K562 (cell line): ENCODE results near the gene TWSG1. TPM values are rescaled to one million over a fixed set of nuclear protein-coding genes. Genes with fewer than 3 reads are reported as not detected.
A peak's percentile ranks its signal among the peaks of the same experiment; 100 is the strongest.

ENCODE experiments used
- ATAC-seq: fragments of 200-7000 bp; cut with Tn5 transposase; 3 replicates; pipeline ENCODE4 v1.9.1; 2020; ENCODE audit warnings: moderate library complexity
- BruUV-seq: library from RNA; stranded (reverse); fragments of 400-500 nt; replicated peaks from 2 replicates; lab custom pipeline; 2021; lab: Mats Ljungman, UMichigan
- CTCF ChIA-PET: fragments of 300-600 bp; formaldehyde crosslinking; extraction: SDS; loops from one replicate; lab custom pipeline; 2021; ENCODE audit warnings: low intra/inter-chr PET ratio; lab: Yijun Ruan, JAX
- POLR2A ChIA-PET: fragments of 300-600, 350-650 bp; sonication (Branson Sonifier 250); formaldehyde crosslinking; extraction: SDS; loops from one replicate; lab custom pipeline; 2021; ENCODE audit warnings: antibody characterized with exemption, inconsistent platforms; lab: Yijun Ruan, JAX
- DNase-seq, 4 experiments: peaks; one replicate each; pipeline versions ENCODE4 v3.0.0 to v3.0.0-alpha.2; 2011 to 2018; ENCODE audit warnings: low spot score in 3 of 4, mixed read lengths in 3 of 4; ENCODE audit errors: extremely low read depth in 1 of 4
- FAIRE-seq: peaks from 2 replicates; lab custom pipeline; 2011; peaks lifted over from hg19 to GRCh38; lab: Jason Lieb, UNC
- H2AFZ ChIP-seq: 2 replicates; pipeline ENCODE4 v1.6.0; 2011; ENCODE audit warnings: low read depth, low read length, control low read depth, inconsistent platforms
- H3K27ac ChIP-seq: fragments of 200-600 bp; 3 replicates; pipeline ENCODE4 v1.8.0; 2011; ENCODE audit warnings: low read depth, mild to moderate bottlenecking, control low read depth, inconsistent platforms, low read length, moderate library complexity, mixed read lengths; ENCODE audit errors: extremely low read depth
- H3K27me3 ChIP-seq, 2 experiments: fragments of 300-600 bp in 1 of 2; 2 replicates in 1 of 2; 3 replicates in 1 of 2; pipeline versions ENCODE4 v1.6.0 to v1.8.0; 2011; ENCODE audit warnings: inconsistent platforms in 2 of 2, low read length in 2 of 2, mild to moderate bottlenecking in 1 of 2, mixed read lengths in 1 of 2, moderate library complexity in 1 of 2; ENCODE audit not compliant: control insufficient read depth in 2 of 2, insufficient read depth in 2 of 2
- H3K36me3 ChIP-seq: fragments of 300-600 bp; 3 replicates; pipeline ENCODE4 v1.8.0; 2011; ENCODE audit warnings: mild to moderate bottlenecking, low read length, inconsistent platforms; ENCODE audit not compliant: control insufficient read depth, insufficient read depth
- H3K4me1 ChIP-seq, 2 experiments: fragments of 200-600 bp in 1 of 2; replicated peaks in 1 of 2; 2 replicates in 1 of 2; 3 replicates in 1 of 2; pipeline versions ENCODE4 v1.5.1 to v1.8.0; 2011; ENCODE audit warnings: inconsistent platforms in 2 of 2, low read length in 2 of 2, mild to moderate bottlenecking in 1 of 2, mixed read lengths in 1 of 2, moderate library complexity in 1 of 2; ENCODE audit not compliant: control insufficient read depth in 2 of 2, insufficient read depth in 2 of 2
- H3K4me2 ChIP-seq: 2 replicates; pipeline ENCODE4 v1.6.1; 2011; ENCODE audit warnings: low read length, control low read depth, inconsistent platforms, mixed read lengths; ENCODE audit not compliant: insufficient read depth
- H3K4me3 ChIP-seq: fragments of 200-600 bp; sonication (generic), shearing (Covaris generic); 2 replicates; pipeline ENCODE4 v1.5.1; 2016; ENCODE audit warnings: control low read depth, inconsistent platforms
- H3K79me2 ChIP-seq: fragments of 200-600 bp; 3 replicates; pipeline ENCODE4 v1.8.0; 2011; ENCODE audit warnings: low read length, inconsistent platforms; ENCODE audit not compliant: control insufficient read depth, insufficient read depth
- H3K9ac ChIP-seq, 2 experiments: 2 replicates each; pipeline versions ENCODE4 v1.6.0 to v1.6.1; 2011; ENCODE audit warnings: low read depth in 2 of 2, low read length in 2 of 2, control low read depth in 1 of 2, inconsistent platforms in 1 of 2, mild to moderate bottlenecking in 1 of 2, mixed read lengths in 1 of 2; ENCODE audit not compliant: insufficient read depth in 1 of 2
- H3K9me1 ChIP-seq: one replicate; pipeline ENCODE4 v1.6.0; 2011; ENCODE audit warnings: inconsistent platforms, mild to moderate bottlenecking, low read length, moderate library complexity; ENCODE audit not compliant: control insufficient read depth, insufficient read depth
- H3K9me3 ChIP-seq: replicated peaks from 2 replicates; pipeline ENCODE4 v1.5.1; 2011; ENCODE audit warnings: low read depth, low read length, inconsistent platforms; ENCODE audit not compliant: control insufficient read depth, insufficient read depth
- H4K20me1 ChIP-seq: replicated peaks from 2 replicates; pipeline ENCODE4 v1.6.1; 2011; ENCODE audit warnings: low read length, inconsistent platforms, mixed read lengths; ENCODE audit not compliant: control insufficient read depth, insufficient read depth
- CAMTA2 ChIP-seq: fragments of 250-450 bp; sonication (Bioruptor Pico); conservative IDR thresholded peaks from 2 replicates; pipeline ENCODE4 v1.5.1; 2022
- GATA2 ChIP-seq: sonication (generic); formaldehyde crosslinking; IDR thresholded peaks from 2 replicates; pipeline ENCODE4 v1.4.0; 2020; ENCODE audit warnings: mild to moderate bottlenecking, missing genetic modification reagents
- HDAC3 ChIP-seq: fragments of 450-650 bp; IDR thresholded peaks from 2 replicates; pipeline ENCODE4 v1.6.1; 2018; ENCODE audit warnings: borderline replicate concordance, mild to moderate bottlenecking, moderate library complexity; ENCODE audit not compliant: partially characterized antibody
- KDM1A ChIP-seq, 2 experiments: fragments of 450-650 bp; IDR thresholded peaks; 2 replicates each; pipeline ENCODE4 v1.6.1; 2016; ENCODE audit warnings: mild to moderate bottlenecking in 2 of 2
- MCM5 ChIP-seq: fragments of 450-650 bp; IDR thresholded peaks from 2 replicates; pipeline ENCODE4 v1.6.1; 2016; ENCODE audit warnings: low read depth
- MEIS2 ChIP-seq: fragments of 450-650 bp; IDR thresholded peaks from 2 replicates; pipeline ENCODE4 v1.6.1; 2014; ENCODE audit warnings: mild to moderate bottlenecking; ENCODE audit not compliant: partially characterized antibody
- RCOR1 ChIP-seq, 2 experiments: IDR thresholded peaks; 2 replicates each; pipeline ENCODE4 v1.6.1; 2012; ENCODE audit warnings: low read depth in 2 of 2, low read length in 2 of 2, borderline replicate concordance in 1 of 2, improper control_type of control experiment in 1 of 2
- ZNF785 ChIP-seq: fragments of 250-450 bp; sonication (Bioruptor Pico); IDR thresholded peaks from 2 replicates; pipeline ENCODE4 v1.4.0; 2020; ENCODE audit warnings: mild to moderate bottlenecking
- ZNF79 ChIP-seq: fragments of 250-450 bp; sonication (Bioruptor Pico); IDR thresholded peaks from 2 replicates; pipeline ENCODE4 v1.4.0; 2020; ENCODE audit warnings: low read depth, mild to moderate bottlenecking, moderate library complexity
- WGBS: fragments of 100-300 bp; shearing (Covaris generic); methylation state at CpG from one replicate; pipeline ENCODE4 v1.1.6; 2016; ENCODE audit warnings: low coverage, mixed read lengths; ENCODE audit not compliant: insufficient coverage; ENCODE audit errors: missing lambda C conversion rate; 5-methylcytosine and 5-hydroxymethylcytosine counted together
- in situ Hi-C: fragments of 300-500 bp; cut with MboI; formaldehyde crosslinking; loops from 4 replicates; pipeline ENCODE4 v1.15.0; 2018; ENCODE audit warnings: inconsistent platforms, mixed read lengths
- intact Hi-C: fragments of 100-400 bp; cut with micrococcal nuclease; formaldehyde crosslinking; loops from 2 replicates; pipeline ENCODE4 v1.14.2; 2022
- polyA plus RNA-seq, 8 experiments: library from polyadenylated mRNA; depleted of rRNA in 4 of 8; stranded (reverse) in 5 of 8; unstranded in 3 of 8; fragments of >200 nt; fragmentation: Nextera tagmentation in 2 of 8; fragmentation: Illumina TruSeq in 1 of 8; extraction: Ambion mirVana in 2 of 8; extraction: Trizol in 1 of 8; gene quantifications; 2 replicates each; pipeline versions ENCODE4 v1.2.1 to v1.2.3, GENCODE V29; 2011 to 2014; ENCODE audit warnings: inconsistent platforms in 1 of 8, missing spikeins in 1 of 8
- total RNA-seq, 7 experiments: library from RNA; depleted of rRNA in 6 of 7; stranded (reverse); fragments of >200 nt in 6 of 7; fragmentation: Illumina TruSeq in 2 of 7; extraction: Trizol in 2 of 7; gene quantifications; 2 replicates each; pipeline versions ENCODE4 v1.2.1 to v1.2.3, GENCODE V29; 2011 to 2021; ENCODE audit warnings: low replicate concordance in 1 of 7
- TF ChIP-seq, protein P1 (sequence below), 2 experiments: fragments of 450-650 bp; IDR thresholded peaks; 2 replicates each; pipeline ENCODE4 v1.6.1; 2018; ENCODE audit warnings: mild to moderate bottlenecking in 2 of 2, low read depth in 1 of 2; ENCODE audit not compliant: partially characterized antibody in 2 of 2
- TF ChIP-seq, protein P2 (sequence below), 2 experiments: IDR thresholded peaks in 1 of 2; conservative IDR thresholded peaks in 1 of 2; 2 replicates each; pipeline ENCODE4 v1.6.1; 2016; ENCODE audit warnings: low read depth in 2 of 2, mild to moderate bottlenecking in 1 of 2, missing compliant biosample characterization in 1 of 2, missing genetic modification characterization in 1 of 2, moderate library complexity in 1 of 2
- TF ChIP-seq, protein P3 (sequence below), 2 experiments: fragments of 450-650 bp in 1 of 2; sonication (generic) in 1 of 2; formaldehyde crosslinking in 1 of 2; IDR thresholded peaks in 1 of 2; conservative IDR thresholded peaks in 1 of 2; 2 replicates each; pipeline versions ENCODE4 v1.6.1 to v1.8.1; 2016 to 2023; ENCODE audit warnings: mild to moderate bottlenecking in 2 of 2, moderate library complexity in 2 of 2, inconsistent platforms in 1 of 2, missing genetic modification reagents in 1 of 2

The TWSG1 gene
- total and polyA plus RNA-seq, 9 of the 15 experiments (the other 6 are each of a cell fraction or from before 2014, with no cell fraction given): 10.4 to 37.2 (median 25.1) TPM

DNA sequence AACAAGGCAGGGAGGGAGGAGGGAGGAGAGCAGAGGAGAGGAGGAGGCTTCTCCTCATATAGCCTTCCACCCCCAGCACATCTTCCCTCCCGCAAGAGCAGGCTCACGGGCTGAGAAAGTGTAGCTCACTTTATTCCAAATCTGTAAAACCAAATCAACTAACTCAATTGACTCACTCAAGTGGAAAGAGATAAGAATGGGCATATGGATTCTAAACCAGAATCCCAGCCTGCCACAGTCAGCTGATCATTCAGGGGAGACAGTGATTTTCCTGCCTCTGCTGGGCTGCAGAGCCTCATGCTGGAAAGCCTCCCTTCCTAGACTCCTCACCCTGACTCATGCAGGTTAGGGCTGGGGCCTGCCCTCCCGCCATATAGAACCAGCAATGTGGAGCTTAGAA is 4.2 kb upstream of the TWSG1 start:
- peaks cover 8% of the 10 kb centered on the region for H3K79me2 ChIP-seq
- no peaks in the 10 kb centered on the region for H3K27me3 ChIP-seq
- FAIRE-seq (no peak), ATAC-seq (no peak), DNase-seq (no peak)
- no peak overlapping the region for H3K4me3 ChIP-seq
- no peaks in the 10 kb centered on the region for H4K20me1 ChIP-seq
- BruUV-seq: no TSS peak
- no peak overlapping the region for H3K4me2 ChIP-seq
- H3K9me1 ChIP-seq: no peaks in the 10 kb centered on the region
- 0 out of 2 replicates have a peak, but pooled peaks cover 7% of the 10 kb centered on the region for H3K9me3 ChIP-seq
- H2AFZ ChIP-seq: no peak overlapping the region
- no peak overlapping the region for H3K9ac ChIP-seq
- intact Hi-C loops (loop anchor here (5.0 to 10.0 kb wide), 2 partner anchors 147 to 256 kb away; partner anchors contain the start of gene RALBP1), in situ Hi-C loops (loop anchor here (10.0 kb wide), 1 partner anchor 256 kb away; no protein-coding TSS in a partner anchor)
- 15% methylated on average over 3 of the region's 3 CpGs for WGBS
- ChIA-PET CTCF (no interaction called here), POLR2A (interaction anchor here (0.6 kb wide), 1 partner anchor 521 kb away, joined by 3 read pairs; no protein-coding TSS in a partner anchor)
- peaks cover 3 to 14% of the 10 kb centered on the region in 2 experiments; a peak in 2 of 5 replicates for H3K4me1 ChIP-seq
- H3K27ac ChIP-seq: no peak overlapping the region
- no peaks in the 10 kb centered on the region for H3K36me3 ChIP-seq
- TF ChIP-seq, protein P1, sequence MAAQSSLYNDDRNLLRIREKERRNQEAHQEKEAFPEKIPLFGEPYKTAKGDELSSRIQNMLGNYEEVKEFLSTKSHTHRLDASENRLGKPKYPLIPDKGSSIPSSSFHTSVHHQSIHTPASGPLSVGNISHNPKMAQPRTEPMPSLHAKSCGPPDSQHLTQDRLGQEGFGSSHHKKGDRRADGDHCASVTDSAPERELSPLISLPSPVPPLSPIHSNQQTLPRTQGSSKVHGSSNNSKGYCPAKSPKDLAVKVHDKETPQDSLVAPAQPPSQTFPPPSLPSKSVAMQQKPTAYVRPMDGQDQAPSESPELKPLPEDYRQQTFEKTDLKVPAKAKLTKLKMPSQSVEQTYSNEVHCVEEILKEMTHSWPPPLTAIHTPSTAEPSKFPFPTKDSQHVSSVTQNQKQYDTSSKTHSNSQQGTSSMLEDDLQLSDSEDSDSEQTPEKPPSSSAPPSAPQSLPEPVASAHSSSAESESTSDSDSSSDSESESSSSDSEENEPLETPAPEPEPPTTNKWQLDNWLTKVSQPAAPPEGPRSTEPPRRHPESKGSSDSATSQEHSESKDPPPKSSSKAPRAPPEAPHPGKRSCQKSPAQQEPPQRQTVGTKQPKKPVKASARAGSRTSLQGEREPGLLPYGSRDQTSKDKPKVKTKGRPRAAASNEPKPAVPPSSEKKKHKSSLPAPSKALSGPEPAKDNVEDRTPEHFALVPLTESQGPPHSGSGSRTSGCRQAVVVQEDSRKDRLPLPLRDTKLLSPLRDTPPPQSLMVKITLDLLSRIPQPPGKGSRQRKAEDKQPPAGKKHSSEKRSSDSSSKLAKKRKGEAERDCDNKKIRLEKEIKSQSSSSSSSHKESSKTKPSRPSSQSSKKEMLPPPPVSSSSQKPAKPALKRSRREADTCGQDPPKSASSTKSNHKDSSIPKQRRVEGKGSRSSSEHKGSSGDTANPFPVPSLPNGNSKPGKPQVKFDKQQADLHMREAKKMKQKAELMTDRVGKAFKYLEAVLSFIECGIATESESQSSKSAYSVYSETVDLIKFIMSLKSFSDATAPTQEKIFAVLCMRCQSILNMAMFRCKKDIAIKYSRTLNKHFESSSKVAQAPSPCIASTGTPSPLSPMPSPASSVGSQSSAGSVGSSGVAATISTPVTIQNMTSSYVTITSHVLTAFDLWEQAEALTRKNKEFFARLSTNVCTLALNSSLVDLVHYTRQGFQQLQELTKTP (IDR thresholded peaks at IDR 0.05; ENCODE audit: low read depth in 1 of 2, partially characterized antibody in 2 of 2): no peak
- TF ChIP-seq KDM1A (IDR thresholded peaks at IDR 0.05) (peak; percentile 74 to 77; a peak in 3 of 4 replicates), HDAC3 (no peak), ZNF79 (CRISPR knock-in tag) (no peak), RCOR1 (IDR thresholded peaks at IDR 0.05; ENCODE audit: borderline replicate concordance in 1 of 2, low read depth in 2 of 2, low read length in 2 of 2) (peak in 1 of 2 experiments; percentile 71; a peak in 2 of 4 replicates), MEIS2 (no peak), MCM5 (no peak), ZNF785 (CRISPR knock-in tag) (no peak), GATA2 (CRISPR knock-in tag) (no peak), CAMTA2 (no peak)
- TF ChIP-seq, protein P2, sequence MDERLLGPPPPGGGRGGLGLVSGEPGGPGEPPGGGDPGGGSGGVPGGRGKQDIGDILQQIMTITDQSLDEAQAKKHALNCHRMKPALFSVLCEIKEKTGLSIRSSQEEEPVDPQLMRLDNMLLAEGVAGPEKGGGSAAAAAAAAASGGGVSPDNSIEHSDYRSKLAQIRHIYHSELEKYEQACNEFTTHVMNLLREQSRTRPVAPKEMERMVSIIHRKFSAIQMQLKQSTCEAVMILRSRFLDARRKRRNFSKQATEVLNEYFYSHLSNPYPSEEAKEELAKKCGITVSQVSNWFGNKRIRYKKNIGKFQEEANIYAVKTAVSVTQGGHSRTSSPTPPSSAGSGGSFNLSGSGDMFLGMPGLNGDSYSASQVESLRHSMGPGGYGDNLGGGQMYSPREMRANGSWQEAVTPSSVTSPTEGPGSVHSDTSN (CRISPR knock-in tag; IDR thresholded peaks at IDR 0.05; ENCODE audit: low read depth): peak; percentile 3; the same call in 1 of the 2 replicates
- TF ChIP-seq, protein P2 (tag; conservative IDR thresholded peaks at IDR 0.05; ENCODE audit: low read depth): no peak
- TF ChIP-seq, protein P3, sequence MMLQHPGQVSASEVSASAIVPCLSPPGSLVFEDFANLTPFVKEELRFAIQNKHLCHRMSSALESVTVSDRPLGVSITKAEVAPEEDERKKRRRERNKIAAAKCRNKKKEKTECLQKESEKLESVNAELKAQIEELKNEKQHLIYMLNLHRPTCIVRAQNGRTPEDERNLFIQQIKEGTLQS (IDR thresholded peaks at IDR 0.05): no peak
- TF ChIP-seq, protein P3 (CRISPR knock-in tag; conservative IDR thresholded peaks at IDR 0.05): no peak
